Measurements from ENCODE around the gene UVRAG.

- TF ChIP-seq ZSCAN29 (CRISPR knock-in tag; conservative IDR thresholded peaks at IDR 0.05) (no peak), PLRG1 (conservative IDR thresholded peaks at IDR 0.05) (no peak), GABPB1 (CRISPR knock-in tag; IDR thresholded peaks at IDR 0.05) (no peak), DMAP1 (CRISPR knock-in tag; IDR thresholded peaks at IDR 0.05) (no peak), CTCF (CRISPR knock-in tag; IDR thresholded peaks at IDR 0.05) (no peak), MXI1 (IDR thresholded peaks at IDR 0.05; ENCODE audit: borderline replicate concordance, low read depth, low read length) (no peak), MYNN (CRISPR knock-in tag; IDR thresholded peaks at IDR 0.05; ENCODE audit: low read depth) (no peak), FOXA1 (IDR thresholded peaks at IDR 0.05) (no peak), FOXA1 (CRISPR knock-in tag; IDR thresholded peaks at IDR 0.05) (no peak), IKZF4 (CRISPR knock-in tag; IDR thresholded peaks at IDR 0.05; ENCODE audit: borderline replicate concordance, low read depth, not compliant biosample characterization) (no peak), HDAC2 (CRISPR knock-in tag; IDR thresholded peaks at IDR 0.05) (no peak)
- TF ChIP-seq, protein P1, sequence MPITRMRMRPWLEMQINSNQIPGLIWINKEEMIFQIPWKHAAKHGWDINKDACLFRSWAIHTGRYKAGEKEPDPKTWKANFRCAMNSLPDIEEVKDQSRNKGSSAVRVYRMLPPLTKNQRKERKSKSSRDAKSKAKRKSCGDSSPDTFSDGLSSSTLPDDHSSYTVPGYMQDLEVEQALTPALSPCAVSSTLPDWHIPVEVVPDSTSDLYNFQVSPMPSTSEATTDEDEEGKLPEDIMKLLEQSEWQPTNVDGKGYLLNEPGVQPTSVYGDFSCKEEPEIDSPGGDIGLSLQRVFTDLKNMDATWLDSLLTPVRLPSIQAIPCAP (CRISPR knock-in tag; IDR thresholded peaks at IDR 0.05; ENCODE audit: low read depth): no peak
Measured at GRCh38 chr11:76041208-76041607, 226.2 kb downstream of the UVRAG start.

All from HepG2 (cell line).